ENCODE measurements around the gene CALCOCO2. TPM values are rescaled to one million over a fixed set of nuclear protein-coding genes. Genes with fewer than 3 reads are reported as not detected.

CALCOCO2 gene
- total RNA-seq, 1 donor from 2014 or later = 62.6 TPM

- no peak for DNase-seq (ENCODE audit: low read depth)
These were observed 43.0 kb downstream of the CALCOCO2 start for GRCh38 chr17:48873696-48874443.

GRCh38 chr17:48878920-48879898 lies 48.4 kb downstream of the CALCOCO2 start:
- DNase-seq (ENCODE audit: low read depth) = peak; percentile 57

GRCh38 chr17:48882272-48882671 lies 51.4 kb downstream of the CALCOCO2 start:
- DNase-seq (ENCODE audit: low read depth) = no peak

- DNase-seq (ENCODE audit: low read depth) = peak; percentile 88
These were observed 52.3 kb downstream of the CALCOCO2 start for GRCh38 chr17:48883171-48883570.

- DNase-seq (ENCODE audit: low read depth) = no peak
These were observed 59.3 kb downstream of the CALCOCO2 start for GRCh38 chr17:48890086-48890485.

- DNase-seq (ENCODE audit: low read depth) = no peak
These were observed 62.3 kb downstream of the CALCOCO2 start for GRCh38 chr17:48892940-48893645.

- DNase-seq (ENCODE audit: low read depth) = no peak
These were observed 63.0 kb downstream of the CALCOCO2 start for GRCh38 chr17:48893646-48894508.

- no peak for DNase-seq (ENCODE audit: low read depth)
These were observed 64.1 kb downstream of the CALCOCO2 start for GRCh38 chr17:48894886-48895285.

- no peak for DNase-seq (ENCODE audit: low read depth)
These were observed 70.4 kb downstream of the CALCOCO2 start for GRCh38 chr17:48901241-48901640.

- no peak for DNase-seq (ENCODE audit: low read depth)
These were observed 72.6 kb downstream of the CALCOCO2 start for GRCh38 chr17:48903401-48903800.

GRCh38 chr17:48904428-48904827 lies 73.6 kb downstream of the CALCOCO2 start:
- no peak for DNase-seq (ENCODE audit: low read depth)

GRCh38 chr17:48905987-48906515 lies 75.2 kb downstream of the CALCOCO2 start:
- no peak for DNase-seq (ENCODE audit: low read depth)

- DNase-seq (ENCODE audit: low read depth) = peak; percentile 78
These were observed 76.8 kb downstream of the CALCOCO2 start for GRCh38 chr17:48907713-48908046.

- peak; percentile 86 for DNase-seq (ENCODE audit: low read depth)
These were observed 77.4 kb downstream of the CALCOCO2 start, which contains the start of gene UBE2Z for GRCh38 chr17:48908047-48908843. UBE2Z (plus strand) TSS chr17:48908407; CDS start chr17:48908504, 97 bp downstream.

- DNase-seq (ENCODE audit: low read depth) = peak; percentile 65
These were observed 78.1 kb downstream of the CALCOCO2 start for GRCh38 chr17:48908853-48909394.

- peak; percentile 34 for DNase-seq (ENCODE audit: low read depth)
These were observed 78.9 kb downstream of the CALCOCO2 start for GRCh38 chr17:48909783-48910182.

GRCh38 chr17:48910370-48910769 lies 79.5 kb downstream of the CALCOCO2 start:
- no peak for DNase-seq (ENCODE audit: low read depth)

GRCh38 chr17:48912476-48912875 lies 81.6 kb downstream of the CALCOCO2 start:
- DNase-seq (ENCODE audit: low read depth) = no peak

Measured in renal cortical epithelial cell (primary cell).